SK-N-MC (cell line): ENCODE measurements around the gene LSM2.

ENCODE experiments used
- EZH2 ChIP-seq: fragments of 200-600 bp; sonication (generic); IDR thresholded peaks from one replicate; pipeline ENCODE4 v1.6.1; 2017; ENCODE audit warnings: antibody characterized with exemption
- FOXP2 ChIP-seq: optimal IDR thresholded peaks from 2 replicates; pipeline ENCODE3; 2011; ENCODE audit warnings: mild to moderate bottlenecking, moderate library complexity; ENCODE audit not compliant: insufficient read depth; ENCODE audit errors: extremely low read length, control extremely low read depth
- POLR2AphosphoS5 ChIP-seq: IDR thresholded peaks from 2 replicates; pipeline ENCODE4 v1.6.1; 2012; ENCODE audit warnings: mild to moderate bottlenecking, low read depth, low read length, borderline replicate concordance

- TF ChIP-seq EZH2 (no peak), POLR2AphosphoS5 (no peak), FOXP2 (no peak)
These were observed 25.3 kb downstream of the LSM2 start for GRCh38 chr6:31781244-31782125.
